Pancreas (tissue), 10 donors: ENCODE results near the gene CHST13. TPM values are rescaled to one million over a fixed set of nuclear protein-coding genes. Genes with fewer than 3 reads are reported as not detected.

ENCODE experiments used
- ATAC-seq, 4 donors: fragments of 200-7000 bp; cut with Tn5 transposase; one replicate each; pipeline versions ENCODE4 v1.8.0 to v1.9.1; 2020; ENCODE audit warnings: mild to moderate bottlenecking in 4 of 4, moderate library complexity in 4 of 4
- DNase-seq, 6 donors: peaks; one replicate each; pipeline ENCODE4 v3.0.0-alpha.2; 2020
- FAIRE-seq: peaks from 2 replicates; lab custom pipeline; 2012; peaks lifted over from hg19 to GRCh38; lab: Jason Lieb, UNC
- H3K27ac ChIP-seq, 4 donors: fragments of 200-600 bp; sonication (generic); 1 replicate in 3 of 4; 2 replicates in 1 of 4; pipeline versions ENCODE4 v1.5.0 to v1.8.0; 2020
- H3K27me3 ChIP-seq, 4 donors: fragments of 200-600 bp; one replicate each; pipeline ENCODE4 v1.8.0; 2021
- H3K36me3 ChIP-seq, 3 donors: fragments of 200-600 bp; sonication (generic) in 1 of 3; one replicate each; pipeline versions ENCODE4 v1.5.0 to v1.8.0; 2020 to 2021
- H3K4me1 ChIP-seq, 3 donors: fragments of 200-600 bp; one replicate each; pipeline ENCODE4 v1.8.0; 2021
- H3K4me3 ChIP-seq, 4 donors: fragments of 200-600 bp; sonication (generic) in 2 of 4; one replicate each; pipeline versions ENCODE4 v1.5.0 to v1.8.0; 2020 to 2021
- H3K9me3 ChIP-seq, 4 donors: fragments of 200-600 bp; one replicate each; pipeline ENCODE4 v1.8.0; 2021
- CTCF ChIP-seq, 4 donors: fragments of 200-600 bp; sonication (generic) in 3 of 4; IDR thresholded peaks; one replicate each; pipeline versions ENCODE4 v1.5.0 to v1.8.0; 2021; ENCODE audit warnings: antibody characterized with exemption in 4 of 4
- WGBS, 2 donors: extraction: QIAGEN DNeasy Blood & Tissue Kit; methylation state at CpG; one replicate each; pipeline ENCODE4 v1.1.7; 2013; 5-methylcytosine and 5-hydroxymethylcytosine counted together
- intact Hi-C, 3 donors: fragments of 100-400 bp; cut with DNase I; formaldehyde crosslinking; loops; one replicate each; pipeline versions ENCODE4 v1.11.1 to v1.14.2; 2022
- polyA plus RNA-seq, 2 donors: library from polyadenylated mRNA; stranded (reverse); fragments of 200-250 nt; gene quantifications; one replicate each; pipeline ENCODE4 v1.2.3, GENCODE V29; 2013
- total RNA-seq, 6 donors: library from RNA; stranded (reverse); fragmentation: NEBNext Ultra II Directional in 4 of 6; extraction: Animal tissue kit (Norgen Biotek cat#: 25700) in 4 of 6; gene quantifications; one replicate each; pipeline versions ENCODE4 v1.2.1 to v1.2.4, GENCODE V29; 2021 to 2023
- donor health status: healthy with polysubstance abuse.
- donor health status: DM: no; HTN: no; CAD: no; lungs with moderate emphysema.
- donor health status: DM: no; HTN: no; CAD: no.
- donor health status: control.
- donor health status: control.
- donor health status: Bipolar disorder and iron deficiency.
- donor health status: DM: yes; HTN: yes; CAD: no.
- donor health status: DM: no; HTN: no; CAD: no.
- donor health status: DM: no; HTN: no; CAD: no.
- donor health status: DM: yes; HTN: yes; CAD: no.

Gene CHST13
- total and polyA plus RNA-seq, 8 donors = 0.08 to 0.28 (median 0.19) TPM; not detected in 2

GRCh38 chr3:126555795-126556636 lies 32.1 kb downstream of the CHST13 start:
- peak in 1 of 6 donors; percentile 35 for DNase-seq
- Histone ChIP-seq H3K4me1 (no peaks in the 10 kb centered on the region), H3K9me3 (no peaks in the 10 kb centered on the region), H3K27ac (no peak overlapping the region), H3K36me3 (no peaks in the 10 kb centered on the region), H3K4me3 (no peak overlapping the region), H3K27me3 (no peaks in the 10 kb centered on the region)
- TF ChIP-seq CTCF (IDR thresholded peaks at IDR 0.05) = no peak
- no peak for ATAC-seq
- WGBS, 2 donors = 70 to 71% methylated on average over 10 of the region's 10 CpGs
- intact Hi-C loops = no loop called here
- no peak for FAIRE-seq

- Histone ChIP-seq H3K4me3 (no peak overlapping the region), H3K27ac (no peak overlapping the region), H3K27me3 (no peaks in the 10 kb centered on the region), H3K4me1 (no peaks in the 10 kb centered on the region), H3K36me3 (no peaks in the 10 kb centered on the region), H3K9me3 (no peaks in the 10 kb centered on the region)
- TF ChIP-seq CTCF (IDR thresholded peaks at IDR 0.05) = no peak
- DNase-seq (no peak), FAIRE-seq (no peak), ATAC-seq (no peak)
- intact Hi-C loops = no loop called here
- 84 to 89% methylated on average over 8 of the region's 8 CpGs for WGBS, 2 donors
Observed at GRCh38 chr3:126556637-126557414, 32.9 kb downstream of the CHST13 start.

GRCh38 chr3:126557415-126557745 lies 33.4 kb downstream of the CHST13 start:
- no peaks in the 10 kb centered on the region for H3K4me1 ChIP-seq
- ATAC-seq = no peak
- H3K27ac ChIP-seq = no peak overlapping the region
- no peaks in the 10 kb centered on the region for H3K36me3 ChIP-seq
- intact Hi-C loops = no loop called here
- FAIRE-seq = no peak
- WGBS, 2 donors = 89 to 91% methylated on average over 11 of the region's 11 CpGs
- no peak for TF ChIP-seq CTCF (IDR thresholded peaks at IDR 0.05)
- DNase-seq = no peak
- no peaks in the 10 kb centered on the region for H3K9me3 ChIP-seq
- H3K4me3 ChIP-seq = no peak overlapping the region
- no peaks in the 10 kb centered on the region for H3K27me3 ChIP-seq

GRCh38 chr3:126557761-126558160 lies 33.8 kb downstream of the CHST13 start:
- Histone ChIP-seq H3K27ac (no peak overlapping the region), H3K4me1 (no peaks in the 10 kb centered on the region), H3K36me3 (no peaks in the 10 kb centered on the region), H3K4me3 (no peak overlapping the region), H3K27me3 (no peaks in the 10 kb centered on the region), H3K9me3 (no peaks in the 10 kb centered on the region)
- no peak for TF ChIP-seq CTCF (IDR thresholded peaks at IDR 0.05)
- peak in 1 of 6 donors; percentile 49 for DNase-seq
- WGBS, 2 donors = 76 to 83% methylated on average over 6 of the region's 6 CpGs
- intact Hi-C loops = no loop called here
- no peak for ATAC-seq
- FAIRE-seq = no peak
